NCI-H748 (cell line): ENCODE results near the gene AGBL1.

Experiments
- DNase-seq: peaks from one replicate; lab custom pipeline; 2025; ENCODE audit not compliant: unreplicated experiment; lab: John Stamatoyannopoulos, UW

Gene AGBL1

DNA sequence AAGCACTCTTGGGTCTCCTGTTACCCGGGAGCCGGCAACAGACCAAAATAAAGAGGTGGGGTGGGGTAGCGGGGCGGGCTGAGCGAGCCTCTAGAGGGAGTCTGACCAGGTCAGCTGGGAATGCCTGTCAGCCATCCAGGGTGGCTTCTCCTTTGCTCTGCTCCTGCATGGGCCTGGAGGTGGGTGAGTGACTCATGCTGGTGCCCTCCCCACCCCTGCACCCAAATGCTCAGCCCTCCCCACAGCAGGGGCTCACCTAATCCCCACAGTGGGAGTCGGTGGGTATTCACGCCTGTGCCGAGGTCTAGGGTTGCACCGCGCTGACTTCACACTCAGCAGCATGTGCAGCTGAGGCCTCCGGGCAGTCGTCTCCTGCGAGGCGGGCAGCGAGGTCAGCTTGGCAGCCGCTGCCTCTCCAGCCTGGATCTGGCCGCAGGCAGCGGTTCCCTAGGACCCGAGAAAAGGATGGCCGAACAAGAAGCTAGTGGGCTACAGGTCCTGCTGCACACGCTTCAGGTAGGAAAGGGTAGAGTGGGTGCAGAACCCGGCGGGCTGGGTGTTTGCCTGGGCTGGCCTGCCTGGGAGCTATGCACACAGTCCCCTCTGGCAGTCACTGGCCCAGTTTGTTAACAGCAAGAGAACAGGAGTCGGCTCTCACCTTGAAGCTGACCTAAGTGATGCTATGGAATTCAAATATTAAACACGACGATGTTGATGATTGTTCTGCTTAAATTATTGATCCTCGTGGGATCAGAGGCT lies at the start of gene AGBL1:
Gene AGBL1, plus strand, starts transcription at position 364 of the 759 bp plus-strand sequence.
- no peak for DNase-seq

DNA sequence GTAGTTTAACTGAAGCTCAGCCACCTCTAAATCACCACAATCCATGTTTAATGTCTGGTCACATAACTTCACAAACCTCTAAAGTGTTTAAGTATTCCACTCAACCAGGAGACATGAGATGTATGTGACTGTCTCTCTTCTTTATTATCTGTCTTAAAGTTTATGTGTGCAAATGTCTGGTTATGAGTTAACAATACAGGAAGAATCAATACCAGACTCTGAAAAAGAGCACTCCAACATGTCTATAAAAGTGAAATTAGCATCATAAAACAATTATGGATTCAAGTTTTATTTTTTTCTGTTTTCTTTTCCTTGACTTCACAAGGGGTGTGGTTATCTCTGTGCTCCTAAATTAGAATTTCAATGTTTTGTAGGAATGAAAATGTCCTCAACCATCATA lies 44.8 kb upstream of the AGBL1 start:
- no peak for DNase-seq

DNA sequence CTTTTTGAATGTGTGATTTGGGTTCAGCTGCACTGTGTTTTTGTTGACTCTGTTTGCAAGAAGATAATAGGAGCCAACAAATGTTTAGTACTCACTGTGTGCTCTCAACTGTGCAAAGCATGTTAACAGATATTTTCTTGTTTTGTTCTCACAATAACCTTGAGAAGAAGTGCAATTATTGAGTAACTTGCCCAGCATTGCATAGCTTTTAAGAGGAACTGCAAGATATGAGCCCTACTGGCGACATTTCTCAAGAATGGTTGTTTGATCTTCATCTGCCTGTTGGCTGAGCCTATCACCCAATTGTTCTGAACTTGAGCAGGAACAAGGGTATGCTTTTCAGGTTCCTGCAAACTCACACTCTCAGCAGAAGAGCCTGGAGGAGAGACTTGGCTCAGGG lies 43.4 kb upstream of the AGBL1 start:
- no peak for DNase-seq

DNA sequence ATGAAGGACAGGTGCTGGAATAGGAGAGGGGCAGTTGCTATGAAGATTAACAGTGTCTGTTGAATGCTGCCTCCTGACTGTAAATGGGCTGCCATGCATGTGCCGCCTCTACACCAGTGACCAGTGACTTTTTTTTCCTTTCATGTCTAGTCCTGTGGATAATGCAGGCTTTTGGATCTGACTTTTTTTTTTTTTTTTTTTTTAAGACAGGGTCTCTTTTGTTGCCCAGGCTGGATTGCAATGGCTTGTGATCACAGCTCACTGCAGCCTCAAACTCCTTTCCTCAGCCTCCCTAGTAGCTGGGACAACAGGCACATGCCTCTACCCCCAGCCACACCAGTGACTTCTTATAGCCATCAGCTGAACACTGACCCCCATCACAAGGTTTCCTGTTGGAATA lies 41.2 kb upstream of the AGBL1 start:
- DNase-seq = no peak

DNA sequence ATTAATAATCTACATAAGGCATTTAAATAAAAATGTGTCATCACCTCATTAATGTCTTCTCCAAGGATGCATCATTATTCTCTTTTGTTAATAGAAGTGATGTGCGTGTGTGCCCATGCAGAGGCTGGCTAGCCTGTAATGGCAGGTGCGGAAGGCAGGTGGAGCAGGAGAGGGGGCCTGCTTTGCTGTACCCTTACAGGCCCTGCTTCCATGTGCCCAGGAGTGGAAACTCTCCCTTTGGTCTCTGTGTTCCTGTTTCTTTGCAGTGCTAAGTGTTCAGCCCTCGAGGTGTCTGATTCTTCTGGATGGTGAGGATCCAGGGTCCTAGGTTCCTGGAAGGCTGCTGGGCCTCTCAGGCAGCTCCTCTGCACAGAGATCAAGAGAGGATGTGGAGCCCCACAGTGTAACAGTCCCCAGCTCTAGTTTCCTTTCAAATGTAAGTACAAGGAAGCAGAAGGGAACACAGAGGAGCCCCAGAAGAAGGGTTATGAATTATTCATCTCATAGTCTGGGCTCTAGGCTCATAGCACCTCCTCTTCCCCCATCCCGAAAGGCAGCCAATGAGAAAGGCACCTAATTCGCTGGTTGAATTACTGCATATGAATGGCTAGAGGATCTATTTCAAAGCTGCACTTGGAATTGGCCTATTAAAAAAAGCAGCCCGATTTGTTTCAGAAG lies 39.2 kb upstream of the AGBL1 start:
- DNase-seq = no peak

DNA sequence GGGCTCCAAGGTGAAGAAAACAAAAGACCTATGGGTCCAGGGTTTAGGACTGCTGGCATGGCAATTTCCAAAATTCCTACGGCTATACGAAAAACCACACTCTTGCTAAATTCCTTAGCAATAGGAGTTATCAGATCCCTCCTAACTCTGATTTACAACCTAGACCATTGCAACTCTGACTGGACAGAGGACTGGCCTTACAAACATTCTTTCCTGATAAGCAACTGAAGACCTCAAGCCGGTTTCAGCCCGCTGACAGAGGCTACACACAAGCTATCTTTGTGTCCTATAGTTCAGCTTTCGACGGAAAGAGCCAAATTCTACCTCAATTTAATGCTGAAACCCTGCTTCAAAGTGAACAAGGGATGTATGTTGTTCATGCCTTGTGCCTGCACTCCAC lies 38.3 kb upstream of the AGBL1 start:
- DNase-seq = no peak

DNA sequence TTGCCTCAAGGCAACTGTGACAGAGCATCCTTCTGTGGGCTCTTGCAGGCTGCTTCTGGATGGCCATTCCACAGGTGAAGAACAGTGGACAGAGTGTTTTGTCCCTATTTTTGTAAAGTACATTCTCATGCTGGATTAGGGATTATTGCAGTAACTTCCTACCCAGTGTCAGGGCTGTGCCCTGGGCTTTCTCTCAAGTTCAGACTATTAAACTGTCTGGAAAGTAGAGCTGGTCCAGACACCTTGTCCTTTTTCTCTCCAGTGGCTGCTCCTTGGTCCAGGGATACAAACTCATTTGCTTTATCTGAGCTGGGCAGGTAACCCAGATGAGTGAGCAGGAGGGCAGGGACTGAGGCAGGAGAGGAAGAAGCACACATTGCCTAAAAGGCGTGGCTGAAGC lies 37.4 kb upstream of the AGBL1 start:
- DNase-seq = no peak

DNA sequence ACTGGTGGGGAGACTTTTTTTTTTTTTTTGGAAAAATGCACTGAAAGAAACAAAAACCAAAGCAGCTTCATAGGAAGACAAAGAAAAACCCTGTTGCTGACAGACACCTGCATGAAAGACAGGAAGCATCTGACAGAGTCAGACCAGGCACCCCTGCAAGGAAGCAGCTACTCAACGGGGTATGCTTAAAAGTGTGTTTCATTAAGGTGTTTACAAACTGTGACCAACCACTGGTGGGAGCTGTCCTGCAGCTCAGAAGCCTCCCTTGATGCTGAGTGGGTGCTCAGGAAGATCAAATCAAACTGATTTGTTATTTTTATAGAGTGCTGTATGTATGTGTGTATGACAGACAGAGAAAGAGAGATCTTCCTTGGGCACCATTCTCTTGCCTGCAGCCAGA lies 34.7 kb upstream of the AGBL1 start:
- peak; percentile 16 for DNase-seq

DNA sequence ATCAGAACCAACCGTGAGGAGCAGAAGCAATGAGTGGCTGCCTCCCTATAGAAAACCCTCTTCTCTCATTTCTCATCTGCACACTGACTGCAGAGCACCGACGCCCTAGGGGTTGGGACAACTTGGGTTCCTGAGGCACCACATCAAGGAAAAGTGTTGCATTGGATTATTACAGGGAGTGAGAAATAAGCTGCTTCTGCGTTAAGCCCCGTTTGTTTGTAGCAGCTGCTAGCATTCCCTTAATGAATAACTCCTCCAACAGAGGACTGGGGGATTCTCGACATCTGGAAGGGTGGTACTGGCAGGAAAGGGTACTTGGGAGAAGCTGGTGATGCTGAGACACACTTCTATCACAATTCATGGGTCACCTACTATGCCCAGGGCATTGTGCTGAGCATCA lies 25.3 kb upstream of the AGBL1 start:
- DNase-seq = no peak

DNA sequence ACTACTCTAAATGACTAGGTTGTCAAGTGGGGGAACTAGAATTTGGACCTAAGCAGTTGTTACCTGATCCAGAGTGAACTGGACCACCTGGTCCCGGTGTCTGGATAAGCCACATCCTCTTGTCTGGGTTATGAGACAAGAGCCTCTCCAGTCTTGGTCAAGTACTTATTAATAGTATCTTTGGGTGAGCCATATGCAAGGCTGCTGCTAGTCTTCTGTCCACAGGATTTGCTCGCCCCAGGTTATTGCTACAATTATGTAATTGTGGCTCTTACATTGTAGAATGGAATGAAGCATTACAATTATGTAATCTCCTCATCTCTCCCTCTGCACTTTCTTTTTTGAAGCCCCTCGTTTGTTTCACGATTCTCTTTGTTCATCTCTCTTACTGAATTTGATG lies 24.0 kb upstream of the AGBL1 start:
- peak; percentile 4 for DNase-seq

DNA sequence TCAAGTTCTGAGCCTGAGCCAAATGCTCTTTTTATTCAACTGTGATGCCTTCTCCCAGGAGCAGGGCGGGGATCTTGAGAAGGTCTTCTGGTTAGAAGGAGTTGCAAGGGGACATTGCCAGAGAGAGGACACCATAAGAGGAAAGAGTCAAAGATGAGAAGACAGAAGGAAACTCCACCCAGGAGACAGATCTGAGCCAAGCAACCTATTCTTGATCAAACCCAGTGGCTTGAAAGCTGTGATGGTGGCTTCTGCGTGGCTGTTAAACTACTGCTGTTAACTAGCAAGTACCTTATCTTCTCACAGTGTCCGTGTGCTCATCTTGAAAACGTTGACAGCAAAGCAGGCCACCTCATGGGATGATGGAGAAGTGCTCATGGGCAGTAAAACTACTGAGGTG lies 19.8 kb upstream of the AGBL1 start:
- DNase-seq = no peak

DNA sequence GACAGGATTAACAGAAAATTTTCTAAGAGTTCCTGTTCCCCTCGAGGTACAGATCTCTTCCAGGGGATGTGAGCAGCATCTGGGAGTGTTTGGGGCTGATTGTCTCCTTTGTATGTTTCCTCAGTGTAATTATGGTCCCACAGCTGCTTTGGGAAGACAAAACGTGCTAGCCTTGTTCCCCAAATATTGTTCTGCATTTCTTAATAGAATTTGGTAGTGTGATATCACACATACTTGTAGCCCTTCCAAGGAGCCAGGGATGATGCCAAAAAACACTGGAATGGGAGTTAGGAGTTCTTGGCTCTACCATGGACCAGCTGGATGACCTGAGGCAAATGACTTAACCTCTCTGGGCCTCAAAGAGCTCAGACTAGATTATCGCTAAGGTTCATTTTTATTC lies 19.0 kb upstream of the AGBL1 start:
- no peak for DNase-seq

DNA sequence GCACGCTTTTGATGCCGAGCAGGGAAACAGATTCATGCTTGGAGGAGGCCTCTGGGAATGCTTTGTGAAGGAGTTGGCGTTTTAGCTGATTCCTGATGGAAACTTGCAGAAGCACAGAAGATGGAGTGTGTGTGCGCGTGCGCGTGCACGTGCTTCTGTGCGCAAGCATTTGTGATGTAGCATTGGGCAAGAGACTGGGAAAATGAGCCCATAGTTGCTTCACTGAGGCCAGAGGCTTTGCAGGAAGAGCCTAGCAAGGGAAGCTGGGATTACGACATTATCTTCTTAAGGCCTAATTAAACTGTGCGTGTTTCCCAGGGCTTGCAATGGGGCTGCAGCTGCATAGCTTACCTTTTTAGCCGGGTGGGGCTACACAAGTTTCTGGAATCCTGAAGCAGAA lies 18.1 kb upstream of the AGBL1 start:
- no peak for DNase-seq

DNA sequence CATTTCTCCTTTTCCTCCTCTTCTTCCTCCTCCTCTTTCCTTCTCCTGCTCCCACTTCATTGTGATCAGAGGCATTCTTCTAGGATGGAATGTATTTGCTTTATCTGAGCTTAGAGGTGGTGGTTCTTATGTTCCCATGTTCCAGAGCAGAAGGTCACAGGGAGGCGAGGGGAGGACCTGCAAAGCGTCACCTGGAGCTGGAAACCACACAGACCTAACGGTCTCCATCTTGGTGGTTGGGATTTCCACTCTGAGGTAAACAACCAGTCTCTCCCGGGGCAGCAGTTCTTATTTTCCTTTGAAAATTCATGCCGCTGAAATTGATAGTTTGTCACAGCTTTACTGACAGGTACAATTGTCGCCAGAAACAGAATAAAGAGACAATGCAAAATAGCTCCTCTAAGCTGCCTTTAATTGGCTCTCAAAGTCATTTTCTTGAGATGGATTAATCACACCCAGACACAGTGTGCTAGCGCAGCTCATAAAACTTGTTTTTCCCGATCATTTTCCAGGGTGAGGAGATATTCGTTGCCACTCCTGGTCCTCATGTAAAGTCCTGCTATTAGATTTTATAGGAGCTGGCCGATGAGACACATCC lies 16.9 kb upstream of the AGBL1 start:
- peak; percentile 16 for DNase-seq

DNA sequence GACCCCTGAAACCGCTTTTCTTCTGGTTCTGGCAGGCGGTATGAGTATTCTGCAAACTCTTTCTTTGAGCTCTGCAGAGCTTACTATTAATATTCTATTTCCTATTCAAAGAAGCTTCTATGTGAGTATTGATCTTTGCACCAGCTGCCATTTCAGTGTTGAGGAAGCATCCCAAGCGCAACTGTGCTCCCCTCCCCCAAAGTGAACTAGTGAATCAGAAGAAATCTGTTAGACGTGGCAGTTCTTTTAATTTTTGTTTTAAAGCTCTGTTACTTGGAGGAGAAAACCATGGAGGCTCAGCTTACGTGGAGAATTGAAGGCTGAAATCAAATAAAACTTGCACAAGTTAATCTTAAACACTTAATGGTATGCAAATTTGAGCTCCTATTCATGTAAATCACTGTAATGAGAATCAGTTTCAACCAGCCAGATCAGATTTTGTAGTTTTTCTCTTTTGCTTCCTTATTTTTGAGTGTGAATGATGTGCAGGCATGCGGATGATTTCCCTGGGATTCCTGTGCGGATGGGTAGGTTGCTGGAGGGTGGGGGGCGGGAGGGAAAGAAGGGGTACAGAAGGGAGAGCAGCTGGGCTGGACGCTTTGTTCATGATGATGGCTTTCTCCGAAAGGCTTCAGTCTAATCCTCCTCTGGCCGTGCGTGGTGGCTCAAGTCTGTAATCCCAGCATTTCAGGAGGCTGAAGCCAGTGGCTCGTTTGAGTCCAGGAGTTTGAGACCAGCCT lies 16.1 kb upstream of the AGBL1 start:
- DNase-seq = no peak

DNA sequence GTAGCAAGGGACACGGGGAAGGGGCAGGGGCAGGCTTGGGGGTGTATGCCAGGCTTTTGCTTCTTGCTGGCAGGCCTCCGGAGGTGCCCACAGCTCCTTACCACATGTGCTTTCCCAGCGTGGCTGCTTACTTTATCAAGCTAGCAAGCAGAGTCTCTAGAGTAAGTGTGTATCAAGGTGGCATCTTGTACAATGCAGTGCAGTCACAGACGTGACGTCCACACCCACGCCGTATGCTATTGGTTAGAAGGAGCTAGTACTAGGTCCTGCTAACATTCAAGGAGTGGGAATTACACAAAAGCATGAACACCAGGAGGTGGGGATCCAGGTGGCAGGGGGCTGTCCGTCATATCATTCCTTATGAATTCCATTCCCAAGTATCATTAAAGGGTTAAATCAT lies 15.3 kb upstream of the AGBL1 start:
- no peak for DNase-seq

DNA sequence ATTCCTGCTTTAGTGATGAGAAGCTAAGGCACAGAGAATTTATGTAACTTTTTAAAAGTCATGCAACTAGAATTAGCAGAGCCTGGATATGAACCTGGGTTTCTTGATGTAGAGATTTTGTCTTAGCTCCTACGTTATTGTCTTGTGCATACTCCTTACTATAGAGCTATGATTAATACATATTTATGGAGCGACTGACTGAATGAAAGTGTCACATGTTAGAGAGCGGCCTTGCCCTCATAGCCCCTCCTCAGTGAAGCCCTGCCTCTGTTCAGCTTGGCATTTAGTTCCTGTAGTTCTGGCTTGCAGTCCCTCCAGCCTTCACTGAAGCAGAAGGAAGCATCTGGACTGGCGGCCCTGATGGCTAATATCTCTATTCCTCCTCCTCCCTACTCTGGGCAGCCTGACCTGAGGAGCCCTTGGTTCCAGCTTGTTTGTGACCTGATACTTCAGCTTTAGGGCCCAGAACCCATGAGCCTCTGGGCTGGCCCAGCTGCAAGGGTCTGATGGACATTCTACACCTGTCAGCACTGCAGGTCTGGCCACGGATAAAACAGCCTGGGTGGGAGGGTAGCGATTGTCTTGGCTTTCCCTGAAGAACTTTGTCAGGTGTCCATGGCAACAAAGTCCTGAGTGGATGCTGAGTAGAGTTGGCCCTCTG lies 13.4 kb upstream of the AGBL1 start:
- no peak for DNase-seq

DNA sequence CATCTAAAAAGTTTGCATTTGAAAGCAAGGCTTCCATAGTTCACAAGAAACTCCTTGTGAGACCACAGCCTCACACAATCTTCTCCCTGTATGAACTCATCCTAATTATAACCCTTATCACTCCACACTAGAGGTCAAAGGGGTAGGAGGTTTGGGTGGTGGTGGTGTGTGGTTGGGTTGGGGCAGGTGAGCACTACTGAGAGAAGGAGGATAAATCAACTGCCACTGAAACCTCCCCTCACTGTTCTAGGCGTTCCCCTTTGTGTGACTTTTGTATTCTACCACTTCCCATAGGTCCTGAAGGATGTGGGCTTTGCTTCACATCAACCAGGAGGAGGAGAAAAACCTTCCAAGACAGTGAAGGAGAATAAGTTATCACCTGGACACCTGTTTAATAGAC lies 6.4 kb upstream of the AGBL1 start:
- no peak for DNase-seq

DNA sequence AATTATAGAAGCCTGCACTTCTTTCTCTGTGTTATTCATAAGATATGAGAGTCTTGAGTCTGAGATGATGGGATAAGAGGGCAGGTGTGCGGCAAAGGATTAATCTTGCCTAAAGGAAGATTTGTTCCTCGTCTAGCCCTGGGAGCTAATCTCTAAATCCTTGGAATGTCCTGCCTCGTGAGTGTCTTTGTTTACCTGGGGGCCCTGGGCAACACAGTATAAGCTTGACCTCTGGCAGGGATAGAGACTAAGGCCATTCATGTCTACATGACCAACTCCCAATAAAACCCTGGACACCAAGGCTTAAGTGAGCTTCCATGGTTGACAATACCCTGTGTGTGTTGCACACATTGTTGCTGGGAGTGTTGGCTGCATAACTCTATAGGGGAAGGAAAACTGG lies 3.2 kb upstream of the AGBL1 start:
- DNase-seq = no peak

DNA sequence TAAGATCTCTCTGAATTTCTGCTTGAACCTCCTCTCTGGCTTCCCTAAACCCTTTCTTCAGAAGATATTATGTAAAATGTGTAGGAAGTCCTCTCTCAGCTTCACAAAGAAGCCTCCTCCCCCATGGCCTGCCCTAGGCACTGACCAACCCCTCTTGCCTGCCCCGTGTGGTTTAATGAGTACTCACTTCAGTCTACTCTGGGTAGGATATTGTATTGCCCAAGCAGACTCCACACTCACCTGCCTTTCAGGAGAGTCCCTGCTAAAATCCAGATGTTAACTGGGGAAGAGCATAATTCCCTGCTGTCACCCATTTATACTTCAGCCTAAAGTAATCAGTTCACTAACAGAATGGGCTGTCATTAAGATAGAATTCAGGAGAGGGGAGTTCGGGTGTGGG lies 2.6 kb upstream of the AGBL1 start:
- no peak for DNase-seq

DNA sequence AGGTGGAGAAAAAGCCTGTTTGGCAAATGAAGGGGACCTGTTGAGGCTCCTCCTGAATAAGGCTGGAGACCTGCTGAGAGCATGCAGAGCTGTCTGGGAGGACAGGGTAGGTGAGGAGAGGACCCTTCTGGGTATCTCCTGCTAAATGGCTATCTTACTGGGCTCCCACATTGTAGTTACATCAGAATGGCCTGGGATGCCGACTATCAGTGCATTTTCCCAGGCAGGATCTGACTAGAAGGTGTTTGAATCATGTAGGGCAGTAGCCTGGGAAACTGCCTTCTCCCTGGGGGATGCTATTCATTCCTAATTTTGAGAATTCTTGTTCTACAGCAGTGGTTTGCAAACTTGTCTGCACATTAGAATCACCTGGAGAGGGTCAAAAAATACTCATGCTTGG lies 631 bp downstream of the AGBL1 start:
- no peak for DNase-seq
